Measurements from ENCODE around the gene CHRNB1.

CHRNB1 gene

DNA sequence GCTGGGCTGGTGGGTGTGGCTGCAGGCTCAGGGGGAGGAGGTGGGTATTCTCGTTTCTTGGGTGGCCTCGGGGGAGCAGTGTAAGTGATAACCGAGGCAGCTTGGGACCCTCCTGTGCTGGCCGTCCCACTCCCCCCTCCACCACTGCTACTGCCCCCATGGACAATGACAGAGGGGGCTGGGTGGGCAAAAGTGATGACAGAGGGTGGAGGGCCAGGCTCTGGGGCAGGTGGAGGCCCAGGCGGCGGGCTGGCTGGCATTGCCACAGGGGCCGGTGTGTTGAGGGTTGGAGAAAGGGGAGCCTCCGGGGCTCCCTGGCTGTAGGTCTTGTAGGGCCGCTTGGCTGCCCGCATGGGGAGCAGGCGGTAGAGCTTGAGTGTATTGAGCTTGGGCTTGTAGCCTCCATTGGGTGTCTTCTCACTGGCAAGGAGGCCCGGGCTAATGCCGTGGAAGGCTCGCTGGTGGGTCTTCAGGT lies 18.5 kb downstream of the CHRNB1 start:
- TF ChIP-seq, protein P1, sequence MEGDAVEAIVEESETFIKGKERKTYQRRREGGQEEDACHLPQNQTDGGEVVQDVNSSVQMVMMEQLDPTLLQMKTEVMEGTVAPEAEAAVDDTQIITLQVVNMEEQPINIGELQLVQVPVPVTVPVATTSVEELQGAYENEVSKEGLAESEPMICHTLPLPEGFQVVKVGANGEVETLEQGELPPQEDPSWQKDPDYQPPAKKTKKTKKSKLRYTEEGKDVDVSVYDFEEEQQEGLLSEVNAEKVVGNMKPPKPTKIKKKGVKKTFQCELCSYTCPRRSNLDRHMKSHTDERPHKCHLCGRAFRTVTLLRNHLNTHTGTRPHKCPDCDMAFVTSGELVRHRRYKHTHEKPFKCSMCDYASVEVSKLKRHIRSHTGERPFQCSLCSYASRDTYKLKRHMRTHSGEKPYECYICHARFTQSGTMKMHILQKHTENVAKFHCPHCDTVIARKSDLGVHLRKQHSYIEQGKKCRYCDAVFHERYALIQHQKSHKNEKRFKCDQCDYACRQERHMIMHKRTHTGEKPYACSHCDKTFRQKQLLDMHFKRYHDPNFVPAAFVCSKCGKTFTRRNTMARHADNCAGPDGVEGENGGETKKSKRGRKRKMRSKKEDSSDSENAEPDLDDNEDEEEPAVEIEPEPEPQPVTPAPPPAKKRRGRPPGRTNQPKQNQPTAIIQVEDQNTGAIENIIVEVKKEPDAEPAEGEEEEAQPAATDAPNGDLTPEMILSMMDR (conservative IDR thresholded peaks at IDR 0.05; ENCODE audit: low read depth, low read length): no peak
- H3K4me3 ChIP-seq (ENCODE audit: low read length): no peak overlapping the region

DNA sequence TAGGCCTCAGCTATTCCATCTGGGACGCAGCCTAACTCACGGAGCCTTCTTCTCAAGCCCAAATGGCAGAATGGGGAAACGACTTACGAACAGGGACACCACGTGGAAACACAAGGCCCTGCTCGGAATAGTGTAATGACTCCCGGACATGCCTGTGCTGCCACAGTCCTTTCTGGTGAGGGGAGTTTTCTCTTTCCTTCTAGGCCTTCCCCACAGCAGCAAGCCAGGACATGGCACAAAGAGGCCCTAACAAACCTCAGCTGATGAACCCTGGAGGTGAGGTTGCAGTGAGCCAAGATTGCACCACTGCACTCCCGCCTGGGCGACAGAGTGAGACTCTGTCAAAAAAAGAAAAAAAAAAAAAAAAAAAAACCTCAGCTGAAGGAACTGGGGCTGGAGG lies 19.2 kb downstream of the CHRNB1 start:
- TF ChIP-seq, protein P1 (conservative IDR thresholded peaks at IDR 0.05; ENCODE audit: low read depth, low read length): no peak
- no peak overlapping the region for H3K4me3 ChIP-seq (ENCODE audit: low read length)
- no peak for DNase-seq (ENCODE audit: low read depth)

More for the DNA sequence above, 18.5 kb downstream of the CHRNB1 start:
- no peak for DNase-seq (ENCODE audit: low read depth)

DNA sequence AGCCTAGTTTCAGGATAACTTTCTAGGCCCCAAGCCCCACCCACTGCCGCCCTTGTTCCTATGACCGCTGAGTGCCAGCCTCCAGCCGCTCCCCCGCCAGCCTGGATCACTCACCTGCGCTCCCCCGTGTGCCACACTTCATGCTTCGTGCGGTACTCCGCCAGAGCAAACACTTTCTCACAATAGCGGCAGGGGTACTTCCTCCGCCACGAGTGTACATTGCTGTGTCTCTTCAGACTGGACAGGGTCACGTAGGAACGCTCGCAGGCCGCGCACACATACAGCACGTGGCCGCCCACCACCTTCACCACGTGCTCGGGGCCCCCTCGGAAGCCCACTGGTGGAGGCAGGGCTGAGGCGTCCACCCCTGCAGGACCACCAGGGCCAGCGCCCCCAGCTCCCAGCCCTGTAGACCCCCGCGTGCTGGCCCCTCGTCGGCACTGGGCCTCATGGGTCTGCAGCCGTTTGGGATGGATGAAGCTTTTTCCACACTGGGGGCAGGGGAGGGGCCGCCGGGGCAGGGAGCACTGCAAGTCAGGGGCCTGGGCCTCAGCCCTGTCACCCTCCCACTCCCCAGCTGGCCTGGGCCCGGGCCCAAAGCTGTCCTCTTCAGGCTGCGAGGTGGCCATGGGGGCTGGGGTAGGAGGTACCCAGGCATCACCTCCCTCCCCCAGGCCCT lies 20.9 kb downstream of the CHRNB1 start:
- TF ChIP-seq, protein P1 (conservative IDR thresholded peaks at IDR 0.05; ENCODE audit: low read depth, low read length): no peak
- DNase-seq (ENCODE audit: low read depth): no peak
- no peak overlapping the region for H3K4me3 ChIP-seq (ENCODE audit: low read length)

DNA sequence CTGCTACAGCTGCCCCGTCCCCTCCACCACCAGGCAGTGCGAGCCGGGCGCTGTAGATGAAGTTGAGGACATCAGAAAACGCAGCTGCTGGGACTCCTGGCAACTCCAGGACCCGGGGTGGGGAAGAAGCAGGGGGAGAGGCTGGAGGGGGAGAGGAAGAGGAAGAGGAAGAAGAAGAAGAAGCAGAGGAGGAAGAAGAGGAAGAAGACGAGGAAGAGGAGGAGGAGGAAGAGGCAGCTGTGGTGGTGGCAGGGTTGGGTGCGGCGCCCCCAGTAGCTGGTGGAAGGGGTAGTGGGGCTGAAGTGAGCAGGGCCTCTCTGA lies 21.4 kb downstream of the CHRNB1 start:
- H3K4me3 ChIP-seq (ENCODE audit: low read length): no peak overlapping the region
- TF ChIP-seq, protein P1 (conservative IDR thresholded peaks at IDR 0.05; ENCODE audit: low read depth, low read length): no peak
- no peak for DNase-seq (ENCODE audit: low read depth)

DNA sequence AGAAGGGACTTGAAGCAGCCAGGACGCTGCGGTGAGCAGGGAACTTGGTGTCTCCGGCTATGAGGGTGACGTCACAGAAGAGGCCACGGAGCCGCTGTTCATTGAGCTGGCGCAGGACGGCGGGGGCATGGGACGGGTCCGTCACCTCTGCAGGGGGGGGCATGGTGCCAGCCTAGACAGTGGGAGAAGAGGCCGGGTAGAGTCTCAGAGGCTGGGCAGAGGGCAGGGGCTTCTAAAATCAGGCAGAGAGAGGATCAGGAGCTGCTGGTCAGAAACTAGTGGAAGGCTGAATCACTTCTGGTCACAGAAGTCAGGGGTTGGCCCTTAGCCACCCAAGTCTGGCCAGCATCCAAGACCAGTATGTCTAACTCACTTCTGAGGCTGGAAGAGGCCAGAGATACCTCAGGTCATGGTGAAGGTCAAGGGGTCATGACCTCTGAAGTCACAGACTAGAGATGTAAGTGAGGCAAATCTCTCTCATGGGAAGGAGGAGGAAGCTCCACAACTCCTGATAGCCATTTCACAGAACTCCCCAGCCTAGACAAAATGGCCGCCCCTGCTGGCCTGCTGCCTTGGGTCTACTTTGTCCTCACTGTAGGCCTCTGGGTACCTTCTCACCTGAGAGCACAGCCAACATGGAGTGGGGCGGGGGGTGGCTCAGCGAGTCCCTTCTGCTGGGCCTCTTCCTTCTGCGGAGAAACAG lies 21.9 kb downstream of the CHRNB1 start:
- H3K4me3 ChIP-seq (ENCODE audit: low read length): no peak overlapping the region
- TF ChIP-seq, protein P1 (conservative IDR thresholded peaks at IDR 0.05; ENCODE audit: low read depth, low read length): no peak
- no peak for DNase-seq (ENCODE audit: low read depth)

DNA sequence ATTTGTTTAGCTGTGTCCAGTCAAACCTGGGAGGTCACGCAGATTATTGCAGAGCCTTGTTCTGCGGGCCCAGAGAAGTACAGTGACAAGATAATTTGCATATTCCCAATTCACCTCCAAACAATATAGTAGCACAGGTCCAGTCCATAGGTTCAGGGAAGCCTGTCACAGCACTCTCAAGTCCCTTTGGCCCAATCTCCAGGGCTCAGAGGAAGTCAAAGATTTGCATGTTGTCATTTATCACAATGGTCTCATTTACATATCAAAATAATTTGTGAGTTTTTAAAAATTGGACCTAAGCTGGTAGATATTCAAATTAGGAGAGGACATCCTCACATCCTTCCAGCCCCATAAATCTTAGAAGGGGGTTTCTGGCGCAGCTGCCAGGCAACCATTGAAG lies 22.6 kb downstream of the CHRNB1 start:
- no peak overlapping the region for H3K4me3 ChIP-seq (ENCODE audit: low read length)
- DNase-seq (ENCODE audit: low read depth): no peak
- TF ChIP-seq, protein P1 (conservative IDR thresholded peaks at IDR 0.05; ENCODE audit: low read depth, low read length): no peak

DNA sequence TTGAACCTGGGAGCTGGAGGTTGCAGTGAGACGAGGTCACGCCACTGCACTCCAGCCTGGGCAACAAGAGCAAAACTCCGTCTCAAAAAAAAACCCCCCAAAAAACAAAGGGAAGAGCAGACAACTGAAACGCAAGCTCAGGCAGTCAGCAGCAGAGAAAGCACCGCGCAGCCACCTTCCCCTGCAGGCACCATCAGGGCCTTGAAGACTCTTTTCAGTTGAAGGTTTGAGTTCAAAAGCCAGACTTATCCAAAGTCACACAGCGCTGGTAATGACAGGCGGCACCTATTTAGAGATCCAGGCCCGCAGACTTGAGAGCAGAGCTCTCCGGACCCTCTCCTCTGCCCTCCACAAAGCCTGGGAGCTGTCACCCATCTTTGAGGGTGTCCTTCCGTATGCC lies 23.4 kb downstream of the CHRNB1 start:
- TF ChIP-seq, protein P1 (conservative IDR thresholded peaks at IDR 0.05; ENCODE audit: low read depth, low read length): no peak
- no peak for DNase-seq (ENCODE audit: low read depth)
- H3K4me3 ChIP-seq (ENCODE audit: low read length): no peak overlapping the region
